Endodermal cell (in vitro differentiated cells): ENCODE results near the gene TTC39C. TPM values are rescaled to one million over a fixed set of nuclear protein-coding genes. Genes with fewer than 3 reads are reported as not detected.

ENCODE experiments used
- DNase-seq: peaks from one replicate; pipeline ENCODE4 v3.0.0-alpha.2; 2017
- H3K27ac ChIP-seq: 2 replicates; pipeline ENCODE4 v1.5.1; 2013; ENCODE audit warnings: mild to moderate bottlenecking, low read depth, low read length, moderate library complexity
- H3K27me3 ChIP-seq: 2 replicates; pipeline ENCODE4 v1.6.1; 2013; ENCODE audit warnings: mild to moderate bottlenecking, low read length, moderate library complexity; ENCODE audit not compliant: insufficient read depth, control insufficient read depth, poor library complexity, severe bottlenecking
- H3K36me3 ChIP-seq: 2 replicates; pipeline ENCODE4 v1.7.0; 2013; ENCODE audit warnings: mild to moderate bottlenecking, low read length, moderate library complexity; ENCODE audit not compliant: control insufficient read depth, insufficient read depth
- H3K4me1 ChIP-seq: one replicate; pipeline ENCODE4 v1.7.0; 2013; ENCODE audit warnings: low read length; ENCODE audit not compliant: control insufficient read depth, insufficient read depth
- H3K4me3 ChIP-seq: 2 replicates; pipeline ENCODE4 v1.5.1; 2013; ENCODE audit warnings: mild to moderate bottlenecking, low read length, moderate library complexity
- H3K9ac ChIP-seq: 2 replicates; pipeline ENCODE4 v1.6.1; 2013; ENCODE audit warnings: mild to moderate bottlenecking, low read length, moderate library complexity; ENCODE audit not compliant: poor library complexity, severe bottlenecking; ENCODE audit errors: extremely low read depth
- H3K9me3 ChIP-seq: 2 replicates; pipeline ENCODE4 v1.6.1; 2013; ENCODE audit warnings: mild to moderate bottlenecking, low read length, moderate library complexity; ENCODE audit not compliant: control insufficient read depth
- H3K27ac Mint-ChIP-seq: 2 replicates; pipeline ENCODE4 v1.8.0; 2020; ENCODE audit warnings: mixed read lengths
- H3K27me3 Mint-ChIP-seq: 2 replicates; pipeline ENCODE4 v1.8.0; 2021; ENCODE audit warnings: mild to moderate bottlenecking, mixed read lengths; ENCODE audit not compliant: insufficient read depth
- H3K36me3 Mint-ChIP-seq: 2 replicates; pipeline ENCODE4 v1.8.0; 2020; ENCODE audit warnings: low read depth, mixed read lengths
- H3K4me1 Mint-ChIP-seq: 2 replicates; pipeline ENCODE4 v1.8.0; 2020; ENCODE audit warnings: mixed read lengths
- H3K4me3 Mint-ChIP-seq: 2 replicates; pipeline ENCODE4 v1.8.0; 2020; ENCODE audit warnings: mild to moderate bottlenecking, moderate library complexity, mixed read lengths
- H3K9me3 Mint-ChIP-seq: 2 replicates; pipeline ENCODE4 v1.8.0; 2020; ENCODE audit warnings: mild to moderate bottlenecking, mixed read lengths
- CTCF ChIP-seq: fragments of 200-600 bp; sonication (generic); conservative IDR thresholded peaks from 2 replicates; pipeline ENCODE4 v1.5.0; 2021; ENCODE audit warnings: antibody characterized with exemption, mild to moderate bottlenecking
- WGBS, 2 experiments: methylation state at CpG; one replicate each; pipeline versions ENCODE4 v1.1.5 to v1.1.7; 2013; ENCODE audit warnings: missing lambda C conversion rate in 2 of 2, mixed read lengths in 1 of 2; ENCODE audit not compliant: insufficient coverage in 1 of 2, insufficient read length in 1 of 2; 5-methylcytosine and 5-hydroxymethylcytosine counted together
- total RNA-seq, 2 donors: library from RNA; stranded (reverse); fragmentation: NEBNext Ultra II Directional in 1 of 2; extraction: Animal tissue kit (Norgen Biotek cat#: 25700) in 1 of 2; gene quantifications; 2 replicates in 1 of 2; 3 replicates in 1 of 2; pipeline ENCODE4 v1.2.1, GENCODE V29; 2021

Gene TTC39C
- total RNA-seq, 2 donors from 2014 or later: 14.0 to 19.7 TPM

GRCh38 chr18:24126155-24126961 lies 111.8 kb downstream of the TTC39C start:
- H3K9ac ChIP-seq: no peak overlapping the region
- no peak for DNase-seq
- Mint-ChIP-seq H3K27me3 (no peaks in the 10 kb centered on the region), H3K27ac (no peak overlapping the region), H3K36me3 (peaks cover 8% of the 10 kb centered on the region), H3K4me3 (no peak overlapping the region), H3K4me1 (peaks cover 7% of the 10 kb centered on the region), H3K9me3 (no peaks in the 10 kb centered on the region)
- no peaks in the 10 kb centered on the region for H3K36me3 ChIP-seq
- no peaks in the 10 kb centered on the region for H3K9me3 ChIP-seq
- no peak overlapping the region for H3K4me3 ChIP-seq
- no peak for TF ChIP-seq CTCF
- 79 to 95% methylated on average over 3 of the region's 3 CpGs for WGBS, 2 experiments
- no peaks in the 10 kb centered on the region for H3K4me1 ChIP-seq
- H3K27me3 ChIP-seq: no peaks in the 10 kb centered on the region
- no peak overlapping the region for H3K27ac ChIP-seq

- no peak overlapping the region for H3K4me3 ChIP-seq
- no peak overlapping the region for H3K27ac ChIP-seq
- Mint-ChIP-seq H3K36me3 (peaks cover 7% of the 10 kb centered on the region), H3K4me3 (no peak overlapping the region), H3K27ac (no peak overlapping the region), H3K27me3 (no peaks in the 10 kb centered on the region), H3K9me3 (no peaks in the 10 kb centered on the region), H3K4me1 (peaks cover 7% of the 10 kb centered on the region)
- no peaks in the 10 kb centered on the region for H3K27me3 ChIP-seq
- 69 to 85% methylated on average over 1 to 3 of the region's 3 CpGs for WGBS, 2 experiments
- H3K36me3 ChIP-seq: no peaks in the 10 kb centered on the region
- DNase-seq: no peak
- H3K4me1 ChIP-seq: no peaks in the 10 kb centered on the region
- no peak for TF ChIP-seq CTCF
- H3K9me3 ChIP-seq: no peaks in the 10 kb centered on the region
- no peak overlapping the region for H3K9ac ChIP-seq
These were observed 113.2 kb downstream of the TTC39C start for GRCh38 chr18:24127735-24128134.

- 100% methylated on average over 2 of the region's 4 CpGs; no CpG with 5 or more reads in 1 of the 2 experiments for WGBS, 2 experiments
- Mint-ChIP-seq H3K9me3 (no peaks in the 10 kb centered on the region), H3K27me3 (no peaks in the 10 kb centered on the region), H3K4me3 (no peak overlapping the region), H3K27ac (no peak overlapping the region), H3K36me3 (peaks cover 9% of the 10 kb centered on the region), H3K4me1 (peaks cover 7% of the 10 kb centered on the region)
- no peak overlapping the region for H3K27ac ChIP-seq
- H3K4me3 ChIP-seq: no peak overlapping the region
- no peak for DNase-seq
- H3K9ac ChIP-seq: no peak overlapping the region
- H3K4me1 ChIP-seq: no peaks in the 10 kb centered on the region
- H3K9me3 ChIP-seq: no peaks in the 10 kb centered on the region
- TF ChIP-seq CTCF: no peak
- H3K27me3 ChIP-seq: no peaks in the 10 kb centered on the region
- H3K36me3 ChIP-seq: no peaks in the 10 kb centered on the region
These were observed 114.1 kb downstream of the TTC39C start for GRCh38 chr18:24128700-24129099.
